Mesothelial cell of epicardium (in vitro differentiated cells): ENCODE data around the gene CDH4. TPM values are rescaled to one million over a fixed set of nuclear protein-coding genes. Genes with fewer than 3 reads are reported as not detected.

Experiments
- DNase-seq, 2 experiments: peaks; one replicate each; pipeline ENCODE4 v3.0.0; 2021; ENCODE audit warnings: low spot score in 2 of 2; ENCODE audit not compliant: unreplicated experiment in 2 of 2
- H3K27ac Mint-ChIP-seq: 2 replicates; pipeline ENCODE4 v1.8.0; 2021; ENCODE audit warnings: mixed read lengths
- H3K27me3 Mint-ChIP-seq: 2 replicates; pipeline ENCODE4 v1.8.0; 2021; ENCODE audit warnings: low read depth, mixed read lengths
- H3K36me3 Mint-ChIP-seq: 2 replicates; pipeline ENCODE4 v1.8.0; 2021; ENCODE audit warnings: mixed read lengths
- H3K4me1 Mint-ChIP-seq: 2 replicates; pipeline ENCODE4 v1.8.0; 2021; ENCODE audit warnings: mixed read lengths
- H3K4me3 Mint-ChIP-seq: 2 replicates; pipeline ENCODE4 v1.8.0; 2021; ENCODE audit warnings: mild to moderate bottlenecking, moderate library complexity, mixed read lengths
- H3K9me3 Mint-ChIP-seq: 2 replicates; pipeline ENCODE4 v1.8.0; 2021; ENCODE audit warnings: mixed read lengths
- CTCF ChIP-seq: fragments of 200-600 bp; sonication (generic); IDR thresholded peaks from one replicate; pipeline ENCODE4 v1.5.0; 2021; ENCODE audit warnings: antibody characterized with exemption; ENCODE audit not compliant: unreplicated experiment
- total RNA-seq: library from RNA; stranded (reverse); gene quantifications from 3 replicates; pipeline ENCODE4 v1.2.1, GENCODE V29; 2021

CDH4 gene
- total RNA-seq, 1 donor from 2014 or later = 1.1 TPM

GRCh38 chr20:61301711-61302525, 49.9 kb downstream of the CDH4 start:
- peaks cover 3% of the 10 kb centered on the region for H3K27me3 Mint-ChIP-seq
- no peak overlapping the region for H3K4me3 Mint-ChIP-seq
- no peak overlapping the region for H3K27ac Mint-ChIP-seq
- no peak for TF ChIP-seq CTCF
- no peaks in the 10 kb centered on the region for H3K4me1 Mint-ChIP-seq
- H3K36me3 Mint-ChIP-seq = no peaks in the 10 kb centered on the region
- no peaks in the 10 kb centered on the region for H3K9me3 Mint-ChIP-seq
- DNase-seq = no peak

GRCh38 chr20:61303217-61303616, 51.2 kb downstream of the CDH4 start:
- DNase-seq = no peak
- TF ChIP-seq CTCF = no peak
- H3K4me3 Mint-ChIP-seq = no peak overlapping the region
- no peaks in the 10 kb centered on the region for H3K4me1 Mint-ChIP-seq
- H3K27ac Mint-ChIP-seq = no peak overlapping the region
- H3K27me3 Mint-ChIP-seq = peaks cover 7% of the 10 kb centered on the region
- H3K9me3 Mint-ChIP-seq = no peaks in the 10 kb centered on the region
- no peaks in the 10 kb centered on the region for H3K36me3 Mint-ChIP-seq

GRCh38 chr20:61303675-61304074, 51.6 kb downstream of the CDH4 start:
- TF ChIP-seq CTCF = no peak
- H3K36me3 Mint-ChIP-seq = no peaks in the 10 kb centered on the region
- no peak for DNase-seq
- H3K9me3 Mint-ChIP-seq = no peaks in the 10 kb centered on the region
- peaks cover 7% of the 10 kb centered on the region for H3K27me3 Mint-ChIP-seq
- no peak overlapping the region for H3K27ac Mint-ChIP-seq
- H3K4me3 Mint-ChIP-seq = no peak overlapping the region
- H3K4me1 Mint-ChIP-seq = no peaks in the 10 kb centered on the region

- Mint-ChIP-seq H3K9me3 (no peaks in the 10 kb centered on the region), H3K36me3 (no peaks in the 10 kb centered on the region), H3K27ac (no peak overlapping the region), H3K4me3 (no peak overlapping the region), H3K4me1 (no peaks in the 10 kb centered on the region), H3K27me3 (peaks cover 9% of the 10 kb centered on the region)
- no peak for TF ChIP-seq CTCF
- DNase-seq = no peak
Measured at GRCh38 chr20:61304750-61305149, 52.7 kb downstream of the CDH4 start.

GRCh38 chr20:61306937-61307475, 54.9 kb downstream of the CDH4 start:
- H3K4me3 Mint-ChIP-seq = no peak overlapping the region
- TF ChIP-seq CTCF = no peak
- no peaks in the 10 kb centered on the region for H3K36me3 Mint-ChIP-seq
- peaks cover 11% of the 10 kb centered on the region for H3K27me3 Mint-ChIP-seq
- H3K27ac Mint-ChIP-seq = no peak overlapping the region
- H3K4me1 Mint-ChIP-seq = no peaks in the 10 kb centered on the region
- no peak for DNase-seq
- no peaks in the 10 kb centered on the region for H3K9me3 Mint-ChIP-seq
